Embryonic facial prominence (tissue), 1 donor: ENCODE data around the gene USP10.
A peak's percentile ranks its signal among the peaks of the same experiment; 100 is the strongest.

Experiments used
- DNase-seq: peaks from one replicate; pipeline ENCODE4 v3.0.0-alpha.2; 2016; ENCODE audit errors: extremely low spot score

Gene USP10

GRCh38 chr16:84700446-84701300 is 873 bp downstream of the USP10 start:
- no peak for DNase-seq

- DNase-seq: no peak
Observed at GRCh38 chr16:84703681-84704080, 3.9 kb downstream of the USP10 start.

- DNase-seq: no peak
Observed at GRCh38 chr16:84704253-84704652, 4.5 kb downstream of the USP10 start.

GRCh38 chr16:84706856-84707255 is 7.1 kb downstream of the USP10 start:
- DNase-seq: no peak

- DNase-seq: no peak
Observed at GRCh38 chr16:84709609-84710008, 9.8 kb downstream of the USP10 start.

- no peak for DNase-seq
Observed at GRCh38 chr16:84710686-84711085, 10.9 kb downstream of the USP10 start.

GRCh38 chr16:84712138-84712671 is 12.4 kb downstream of the USP10 start:
- no peak for DNase-seq

GRCh38 chr16:84712801-84713775 is 13.3 kb downstream of the USP10 start:
- no peak for DNase-seq

GRCh38 chr16:84714028-84714427 is 14.2 kb downstream of the USP10 start:
- DNase-seq: no peak

- no peak for DNase-seq
Observed at GRCh38 chr16:84715424-84715823, 15.6 kb downstream of the USP10 start.

- DNase-seq: no peak
Observed at GRCh38 chr16:84715854-84716253, 16.1 kb downstream of the USP10 start.

- DNase-seq: no peak
Observed at GRCh38 chr16:84716740-84717139, 16.9 kb downstream of the USP10 start.

GRCh38 chr16:84717484-84717883 is 17.7 kb downstream of the USP10 start:
- DNase-seq: no peak

GRCh38 chr16:84720177-84720579 is 20.4 kb downstream of the USP10 start:
- no peak for DNase-seq

- no peak for DNase-seq
Observed at GRCh38 chr16:84722068-84722467, 22.3 kb downstream of the USP10 start.

GRCh38 chr16:84723906-84724305 is 24.1 kb downstream of the USP10 start:
- DNase-seq: no peak

- DNase-seq: no peak
Observed at GRCh38 chr16:84724606-84725309, 25.0 kb downstream of the USP10 start.

GRCh38 chr16:84725481-84726078 is 25.8 kb downstream of the USP10 start:
- no peak for DNase-seq

- peak; percentile 64 for DNase-seq
Observed at GRCh38 chr16:84726079-84726668, 26.4 kb downstream of the USP10 start.

- no peak for DNase-seq
Observed at GRCh38 chr16:84726669-84727467, 27.1 kb downstream of the USP10 start.
